WTC11 (cell line): ENCODE results near the gene VANGL2. TPM values are rescaled to one million over a fixed set of nuclear protein-coding genes. Genes with fewer than 3 reads are reported as not detected.

Experiments
- ATAC-seq: fragments of 200-7000 bp; cut with Tn5 transposase; 2 replicates; pipeline ENCODE4 v1.10.0; 2021; ENCODE audit warnings: mild to moderate bottlenecking, moderate library complexity
- CTCF ChIA-PET: fragments of 300-600 bp; sonication (Branson Sonifier 250); formaldehyde crosslinking; loops from one replicate; lab custom pipeline; 2021; ENCODE audit warnings: antibody characterized with exemption; lab: Charles Lee
- POLR2A ChIA-PET: fragments of 350-600 bp; sonication (Branson Sonifier 250); formaldehyde crosslinking; loops from one replicate; lab custom pipeline; 2021; ENCODE audit warnings: antibody characterized with exemption; lab: Charles Lee
- DNase-seq: peaks from one replicate; pipeline ENCODE4 v3.0.0; 2021; ENCODE audit warnings: low spot score
- H3K27ac Mint-ChIP-seq: 2 replicates; pipeline ENCODE4 v1.8.0; 2021; ENCODE audit warnings: mixed read lengths
- H3K27me3 Mint-ChIP-seq: 2 replicates; pipeline ENCODE4 v1.8.0; 2021; ENCODE audit warnings: low read depth, mild to moderate bottlenecking, moderate library complexity, mixed read lengths
- H3K36me3 Mint-ChIP-seq: 2 replicates; pipeline ENCODE4 v1.8.0; 2021; ENCODE audit warnings: mixed read lengths
- H3K4me1 Mint-ChIP-seq: 2 replicates; pipeline ENCODE4 v1.8.0; 2022; ENCODE audit warnings: mixed read lengths
- H3K4me3 Mint-ChIP-seq: 2 replicates; pipeline ENCODE4 v1.8.0; 2021; ENCODE audit warnings: mild to moderate bottlenecking, moderate library complexity, mixed read lengths
- H3K9me3 Mint-ChIP-seq: 2 replicates; pipeline ENCODE4 v1.8.0; 2021; ENCODE audit warnings: mixed read lengths
- ATF1 ChIP-seq: sonication (generic); formaldehyde crosslinking; IDR thresholded peaks from 2 replicates; pipeline ENCODE4 v1.8.1; 2023; ENCODE audit warnings: mild to moderate bottlenecking, moderate library complexity, missing genetic modification reagents
- CDX4 ChIP-seq: fragments of 250-450 bp; sonication (Bioruptor Pico); IDR thresholded peaks from 2 replicates; pipeline ENCODE4 v1.9.0; 2021; ENCODE audit warnings: moderate library complexity, mild to moderate bottlenecking, inconsistent platforms, borderline replicate concordance
- EMX1 ChIP-seq: fragments of 250-450 bp; sonication (Bioruptor Pico); IDR thresholded peaks from 2 replicates; pipeline ENCODE4 v1.8.0; 2021; ENCODE audit warnings: mild to moderate bottlenecking
- ETV6 ChIP-seq: sonication (generic); formaldehyde crosslinking; IDR thresholded peaks from 2 replicates; pipeline ENCODE4 v1.8.1; 2022; ENCODE audit warnings: mild to moderate bottlenecking, missing genetic modification reagents
- NFATC4 ChIP-seq: fragments of 250-450 bp; sonication (Bioruptor Pico); IDR thresholded peaks from 2 replicates; pipeline ENCODE4 v1.9.0; 2021; ENCODE audit warnings: mild to moderate bottlenecking
- NR3C1 ChIP-seq: sonication (generic); formaldehyde crosslinking; conservative IDR thresholded peaks from 2 replicates; pipeline ENCODE4 v1.8.1; 2023; ENCODE audit warnings: low read depth, mild to moderate bottlenecking, missing genetic modification reagents
- PREB ChIP-seq: sonication (generic); formaldehyde crosslinking; IDR thresholded peaks from 2 replicates; pipeline ENCODE4 v1.8.1; 2022; ENCODE audit warnings: mild to moderate bottlenecking, missing genetic modification reagents, moderate library complexity, borderline replicate concordance
- RELA ChIP-seq: sonication (generic); formaldehyde crosslinking; IDR thresholded peaks from 2 replicates; pipeline ENCODE4 v1.8.1; 2022; ENCODE audit warnings: missing genetic modification reagents, mild to moderate bottlenecking, borderline replicate concordance
- RORB ChIP-seq: fragments of 250-450 bp; sonication (Bioruptor Pico); IDR thresholded peaks from 2 replicates; pipeline ENCODE4 v1.9.0; 2021; ENCODE audit warnings: mild to moderate bottlenecking
- SMAD4 ChIP-seq: sonication (generic); formaldehyde crosslinking; IDR thresholded peaks from 2 replicates; pipeline ENCODE4 v1.8.0; 2022; ENCODE audit warnings: mild to moderate bottlenecking, missing genetic modification reagents
- USF1 ChIP-seq: sonication (generic); formaldehyde crosslinking; IDR thresholded peaks from 2 replicates; pipeline ENCODE4 v1.8.0; 2022; ENCODE audit warnings: mild to moderate bottlenecking, missing genetic modification reagents
- ZNF317 ChIP-seq: sonication (generic); formaldehyde crosslinking; IDR thresholded peaks from 2 replicates; pipeline ENCODE4 v1.8.1; 2023; ENCODE audit warnings: low read depth, mild to moderate bottlenecking, moderate library complexity, missing genetic modification reagents, borderline replicate concordance
- ZNF396 ChIP-seq: fragments of 250-450 bp; sonication (Bioruptor Pico); IDR thresholded peaks from 2 replicates; pipeline ENCODE4 v1.8.0; 2021; ENCODE audit warnings: mild to moderate bottlenecking, moderate library complexity, borderline replicate concordance
- ZNF416 ChIP-seq: fragments of 250-450 bp; sonication (Bioruptor Pico); IDR thresholded peaks from 2 replicates; pipeline ENCODE4 v1.9.0; 2021; ENCODE audit warnings: mild to moderate bottlenecking, inconsistent platforms
- total RNA-seq: library from RNA; stranded (reverse); gene quantifications from 3 replicates; pipeline ENCODE4 v1.2.3, GENCODE V29; 2021
- TF ChIP-seq, protein P1 (sequence below): fragments of 250-450 bp; sonication (Bioruptor Pico); IDR thresholded peaks from 2 replicates; pipeline ENCODE4 v2.1.2; 2022; ENCODE audit warnings: mild to moderate bottlenecking, moderate library complexity
- TF ChIP-seq, protein P2 (sequence below): sonication (generic); formaldehyde crosslinking; IDR thresholded peaks from 2 replicates; pipeline ENCODE4 v1.8.1; 2023; ENCODE audit warnings: mild to moderate bottlenecking, missing genetic modification reagents, moderate library complexity
- TF ChIP-seq, protein P3 (sequence below): sonication (generic); formaldehyde crosslinking; IDR thresholded peaks from 2 replicates; pipeline ENCODE4 v1.8.0; 2022; ENCODE audit warnings: mild to moderate bottlenecking, missing genetic modification reagents
- TF ChIP-seq, protein P4 (sequence below): sonication (generic); formaldehyde crosslinking; IDR thresholded peaks from 2 replicates; pipeline ENCODE4 v1.8.0; 2023; ENCODE audit warnings: missing genetic modification reagents
- TF ChIP-seq, protein P5 (sequence below): fragments of 250-450 bp; sonication (Bioruptor Pico); IDR thresholded peaks from 2 replicates; pipeline ENCODE4 v1.9.0; 2021; ENCODE audit warnings: mild to moderate bottlenecking
- TF ChIP-seq, protein P6 (sequence below): sonication (generic); formaldehyde crosslinking; IDR thresholded peaks from 2 replicates; pipeline ENCODE4 v1.8.0; 2022; ENCODE audit warnings: mild to moderate bottlenecking, missing genetic modification reagents

Gene VANGL2
- total RNA-seq, 1 experiment from 2014 or later = 68.0 TPM

- TF ChIP-seq CDX4 (CRISPR knock-in tag) = no peak
Observed at GRCh38 chr1:160413716-160414115, 13.4 kb downstream of the VANGL2 start (continued).

DNA sequence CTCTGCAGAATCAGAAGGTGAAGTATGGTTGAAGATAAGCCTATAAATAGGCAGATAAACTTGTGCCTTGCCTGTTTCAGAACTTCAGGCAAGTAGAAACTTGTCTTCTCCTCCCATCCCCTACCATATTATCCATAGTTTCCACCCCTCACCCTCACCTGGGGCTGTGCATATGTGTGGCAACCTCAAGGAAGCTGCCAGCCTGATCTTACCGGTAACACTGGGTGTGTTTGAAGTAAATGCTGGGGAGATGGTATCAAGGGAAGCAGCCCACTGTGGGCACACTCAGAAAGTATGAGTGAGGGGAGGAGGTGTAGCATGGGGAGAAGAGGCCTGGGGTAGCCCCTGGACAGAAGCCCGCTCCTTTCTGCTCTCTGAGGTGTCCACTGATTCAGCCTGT, 14.5 kb downstream of the VANGL2 start:
- H3K4me1 Mint-ChIP-seq = peaks cover 35% of the 10 kb centered on the region
- ATAC-seq = no peak
- ChIA-PET CTCF (interaction anchor here (0.6 to 2.3 kb wide), 2 partner anchors 39 to 49 kb away, joined by 3 to 31 read pairs; no protein-coding TSS in a partner anchor), POLR2A (no interaction called here)
- peaks cover 18% of the 10 kb centered on the region for H3K36me3 Mint-ChIP-seq
- TF ChIP-seq NR3C1 (CRISPR knock-in tag) (no peak), ZNF416 (CRISPR knock-in tag) (no peak), NFATC4 (no peak), ZNF396 (CRISPR knock-in tag) (no peak), SMAD4 (CRISPR knock-in tag) (no peak), RELA (CRISPR knock-in tag) (no peak)
- TF ChIP-seq, protein P1, sequence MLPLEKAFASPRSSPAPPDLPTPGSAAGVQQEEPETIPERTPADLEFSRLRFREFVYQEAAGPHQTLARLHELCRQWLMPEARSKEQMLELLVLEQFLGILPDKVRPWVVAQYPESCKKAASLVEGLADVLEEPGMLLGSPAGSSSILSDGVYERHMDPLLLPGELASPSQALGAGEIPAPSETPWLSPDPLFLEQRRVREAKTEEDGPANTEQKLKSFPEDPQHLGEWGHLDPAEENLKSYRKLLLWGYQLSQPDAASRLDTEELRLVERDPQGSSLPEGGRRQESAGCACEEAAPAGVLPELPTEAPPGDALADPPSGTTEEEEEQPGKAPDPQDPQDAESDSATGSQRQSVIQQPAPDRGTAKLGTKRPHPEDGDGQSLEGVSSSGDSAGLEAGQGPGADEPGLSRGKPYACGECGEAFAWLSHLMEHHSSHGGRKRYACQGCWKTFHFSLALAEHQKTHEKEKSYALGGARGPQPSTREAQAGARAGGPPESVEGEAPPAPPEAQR (CRISPR knock-in tag) = no peak
- TF ChIP-seq, protein P2, sequence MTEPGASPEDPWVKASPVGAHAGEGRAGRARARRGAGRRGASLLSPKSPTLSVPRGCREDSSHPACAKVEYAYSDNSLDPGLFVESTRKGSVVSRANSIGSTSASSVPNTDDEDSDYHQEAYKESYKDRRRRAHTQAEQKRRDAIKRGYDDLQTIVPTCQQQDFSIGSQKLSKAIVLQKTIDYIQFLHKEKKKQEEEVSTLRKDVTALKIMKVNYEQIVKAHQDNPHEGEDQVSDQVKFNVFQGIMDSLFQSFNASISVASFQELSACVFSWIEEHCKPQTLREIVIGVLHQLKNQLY (CRISPR knock-in tag) = no peak
- no peak for DNase-seq
- no peaks in the 10 kb centered on the region for H3K27me3 Mint-ChIP-seq
- H3K9me3 Mint-ChIP-seq = no peaks in the 10 kb centered on the region
- no peak overlapping the region for H3K4me3 Mint-ChIP-seq
- peak overlapping the region; percentile 72 for H3K27ac Mint-ChIP-seq

GRCh38 chr1:160415696-160416290, 15.4 kb downstream of the VANGL2 start:
- H3K36me3 Mint-ChIP-seq = peaks cover 24% of the 10 kb centered on the region

More at GRCh38 chr1:160415696-160416290, 15.4 kb downstream of the VANGL2 start:
- DNase-seq (no peak), ATAC-seq (no peak)
- Mint-ChIP-seq H3K27ac (no peak overlapping the region), H3K4me3 (no peak overlapping the region), H3K27me3 (no peaks in the 10 kb centered on the region), H3K9me3 (no peaks in the 10 kb centered on the region), H3K4me1 (peaks cover 26% of the 10 kb centered on the region)
- ChIA-PET CTCF (interaction anchor here (0.6 to 2.3 kb wide), 20 partner anchors 8 to 320 kb away, joined by 3 to 31 read pairs (median 5); partner anchors contain the start of genes IGSF8, NHLH1 and VANGL2), POLR2A (no interaction called here)
- TF ChIP-seq, protein P3, sequence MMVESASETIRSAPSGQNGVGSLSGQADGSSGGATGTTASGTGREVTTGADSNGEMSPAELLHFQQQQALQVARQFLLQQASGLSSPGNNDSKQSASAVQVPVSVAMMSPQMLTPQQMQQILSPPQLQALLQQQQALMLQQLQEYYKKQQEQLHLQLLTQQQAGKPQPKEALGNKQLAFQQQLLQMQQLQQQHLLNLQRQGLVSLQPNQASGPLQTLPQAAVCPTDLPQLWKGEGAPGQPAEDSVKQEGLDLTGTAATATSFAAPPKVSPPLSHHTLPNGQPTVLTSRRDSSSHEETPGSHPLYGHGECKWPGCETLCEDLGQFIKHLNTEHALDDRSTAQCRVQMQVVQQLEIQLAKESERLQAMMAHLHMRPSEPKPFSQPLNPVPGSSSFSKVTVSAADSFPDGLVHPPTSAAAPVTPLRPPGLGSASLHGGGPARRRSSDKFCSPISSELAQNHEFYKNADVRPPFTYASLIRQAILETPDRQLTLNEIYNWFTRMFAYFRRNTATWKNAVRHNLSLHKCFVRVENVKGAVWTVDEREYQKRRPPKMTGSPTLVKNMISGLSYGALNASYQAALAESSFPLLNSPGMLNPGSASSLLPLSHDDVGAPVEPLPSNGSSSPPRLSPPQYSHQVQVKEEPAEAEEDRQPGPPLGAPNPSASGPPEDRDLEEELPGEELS (CRISPR knock-in tag) = no peak
- no peak for TF ChIP-seq EMX1 (CRISPR knock-in tag)
- no peak for TF ChIP-seq ZNF317 (CRISPR knock-in tag)
- TF ChIP-seq, protein P4, sequence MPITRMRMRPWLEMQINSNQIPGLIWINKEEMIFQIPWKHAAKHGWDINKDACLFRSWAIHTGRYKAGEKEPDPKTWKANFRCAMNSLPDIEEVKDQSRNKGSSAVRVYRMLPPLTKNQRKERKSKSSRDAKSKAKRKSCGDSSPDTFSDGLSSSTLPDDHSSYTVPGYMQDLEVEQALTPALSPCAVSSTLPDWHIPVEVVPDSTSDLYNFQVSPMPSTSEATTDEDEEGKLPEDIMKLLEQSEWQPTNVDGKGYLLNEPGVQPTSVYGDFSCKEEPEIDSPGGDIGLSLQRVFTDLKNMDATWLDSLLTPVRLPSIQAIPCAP (CRISPR knock-in tag) = no peak
- TF ChIP-seq RORB (CRISPR knock-in tag) = no peak
- no peak for TF ChIP-seq ZNF396 (CRISPR knock-in tag)
- TF ChIP-seq ETV6 (CRISPR knock-in tag) = no peak
- TF ChIP-seq, protein P2 (CRISPR knock-in tag) = no peak
- no peak for TF ChIP-seq USF1 (CRISPR knock-in tag)
- TF ChIP-seq, protein P5, sequence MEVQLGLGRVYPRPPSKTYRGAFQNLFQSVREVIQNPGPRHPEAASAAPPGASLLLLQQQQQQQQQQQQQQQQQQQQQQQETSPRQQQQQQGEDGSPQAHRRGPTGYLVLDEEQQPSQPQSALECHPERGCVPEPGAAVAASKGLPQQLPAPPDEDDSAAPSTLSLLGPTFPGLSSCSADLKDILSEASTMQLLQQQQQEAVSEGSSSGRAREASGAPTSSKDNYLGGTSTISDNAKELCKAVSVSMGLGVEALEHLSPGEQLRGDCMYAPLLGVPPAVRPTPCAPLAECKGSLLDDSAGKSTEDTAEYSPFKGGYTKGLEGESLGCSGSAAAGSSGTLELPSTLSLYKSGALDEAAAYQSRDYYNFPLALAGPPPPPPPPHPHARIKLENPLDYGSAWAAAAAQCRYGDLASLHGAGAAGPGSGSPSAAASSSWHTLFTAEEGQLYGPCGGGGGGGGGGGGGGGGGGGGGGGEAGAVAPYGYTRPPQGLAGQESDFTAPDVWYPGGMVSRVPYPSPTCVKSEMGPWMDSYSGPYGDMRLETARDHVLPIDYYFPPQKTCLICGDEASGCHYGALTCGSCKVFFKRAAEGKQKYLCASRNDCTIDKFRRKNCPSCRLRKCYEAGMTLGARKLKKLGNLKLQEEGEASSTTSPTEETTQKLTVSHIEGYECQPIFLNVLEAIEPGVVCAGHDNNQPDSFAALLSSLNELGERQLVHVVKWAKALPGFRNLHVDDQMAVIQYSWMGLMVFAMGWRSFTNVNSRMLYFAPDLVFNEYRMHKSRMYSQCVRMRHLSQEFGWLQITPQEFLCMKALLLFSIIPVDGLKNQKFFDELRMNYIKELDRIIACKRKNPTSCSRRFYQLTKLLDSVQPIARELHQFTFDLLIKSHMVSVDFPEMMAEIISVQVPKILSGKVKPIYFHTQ (CRISPR knock-in tag) = no peak
- no peak for TF ChIP-seq PREB
- TF ChIP-seq, protein P6, sequence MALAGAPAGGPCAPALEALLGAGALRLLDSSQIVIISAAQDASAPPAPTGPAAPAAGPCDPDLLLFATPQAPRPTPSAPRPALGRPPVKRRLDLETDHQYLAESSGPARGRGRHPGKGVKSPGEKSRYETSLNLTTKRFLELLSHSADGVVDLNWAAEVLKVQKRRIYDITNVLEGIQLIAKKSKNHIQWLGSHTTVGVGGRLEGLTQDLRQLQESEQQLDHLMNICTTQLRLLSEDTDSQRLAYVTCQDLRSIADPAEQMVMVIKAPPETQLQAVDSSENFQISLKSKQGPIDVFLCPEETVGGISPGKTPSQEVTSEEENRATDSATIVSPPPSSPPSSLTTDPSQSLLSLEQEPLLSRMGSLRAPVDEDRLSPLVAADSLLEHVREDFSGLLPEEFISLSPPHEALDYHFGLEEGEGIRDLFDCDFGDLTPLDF = no peak
- TF ChIP-seq ATF1 = no peak
